Measurements from ENCODE around the gene SNX20.

The SNX20 gene

DNA sequence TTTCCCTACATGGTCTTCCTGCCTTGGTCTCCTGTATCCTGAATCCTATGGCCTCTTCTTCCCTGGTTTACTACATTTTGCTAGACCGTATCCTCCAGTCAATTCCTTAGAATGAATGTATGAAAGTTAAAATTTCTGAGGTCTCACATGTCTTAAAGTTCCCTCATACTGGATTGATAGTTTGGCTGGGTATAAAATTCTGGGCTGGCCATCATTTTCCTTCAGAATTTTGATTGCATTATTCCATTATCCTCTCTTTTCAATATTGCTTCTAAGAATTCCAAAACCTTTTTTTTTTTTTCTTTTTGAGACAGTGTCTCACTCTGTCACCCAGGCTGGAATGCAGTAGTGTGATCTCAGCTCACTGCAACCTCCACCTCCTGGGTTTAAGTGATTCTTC is 23.1 kb upstream of the SNX20 start:
- no peak for DNase-seq

DNA sequence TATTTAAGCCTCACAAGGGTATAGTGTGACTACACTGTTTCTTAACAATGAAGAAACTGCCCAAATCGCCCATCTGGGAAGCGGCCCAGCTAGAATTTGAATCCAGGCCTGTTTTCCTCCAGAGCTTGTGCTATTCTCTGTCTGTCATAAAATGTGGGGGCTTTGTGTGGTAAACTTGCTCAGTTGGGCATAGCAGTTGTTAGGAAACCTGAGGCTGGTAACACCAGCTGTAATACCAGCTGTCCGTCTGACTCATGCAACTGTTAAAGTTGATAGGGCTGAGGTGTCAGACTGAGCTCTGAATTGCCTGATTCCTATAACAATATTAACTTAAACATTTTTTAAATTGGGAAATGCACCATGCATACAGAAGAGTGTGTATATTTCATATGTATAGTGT is 21.6 kb upstream of the SNX20 start:
- no peak for DNase-seq

DNA sequence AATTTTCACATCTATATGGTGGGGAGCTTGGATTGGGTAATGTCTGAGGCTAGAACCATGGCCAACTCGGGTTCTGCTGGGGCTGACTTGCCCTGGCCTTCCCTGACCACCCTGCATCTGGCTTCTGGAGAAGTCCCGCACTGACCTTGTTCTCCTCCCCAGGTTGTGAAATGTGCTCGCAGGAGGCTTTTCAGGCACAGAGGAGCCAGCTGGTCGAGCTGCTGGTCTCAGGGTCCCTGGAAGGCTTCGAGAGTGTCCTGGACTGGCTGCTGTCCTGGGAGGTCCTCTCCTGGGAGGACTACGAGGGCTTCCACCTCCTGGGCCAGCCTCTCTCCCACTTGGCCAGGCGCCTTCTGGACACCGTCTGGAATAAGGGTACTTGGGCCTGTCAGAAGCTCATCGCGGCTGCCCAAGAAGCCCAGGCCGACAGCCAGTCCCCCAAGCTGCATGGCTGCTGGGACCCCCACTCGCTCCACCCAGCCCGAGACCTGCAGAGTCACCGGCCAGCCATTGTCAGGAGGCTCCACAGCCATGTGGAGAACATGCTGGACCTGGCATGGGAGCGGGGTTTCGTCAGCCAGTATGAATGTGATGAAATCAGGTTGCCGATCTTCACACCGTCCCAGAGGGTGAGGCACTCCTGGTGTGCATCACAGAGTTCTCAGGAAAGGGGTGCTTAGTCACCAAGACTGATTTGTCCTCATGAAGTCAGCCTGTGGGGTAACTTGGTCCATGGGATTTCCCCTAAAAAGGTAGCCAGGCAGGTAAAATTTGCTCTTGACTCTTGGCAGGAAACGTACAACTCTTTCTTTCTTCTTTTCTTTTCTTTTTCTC is 18.4 kb upstream of the SNX20 start:
- DNase-seq, result no peak

DNA sequence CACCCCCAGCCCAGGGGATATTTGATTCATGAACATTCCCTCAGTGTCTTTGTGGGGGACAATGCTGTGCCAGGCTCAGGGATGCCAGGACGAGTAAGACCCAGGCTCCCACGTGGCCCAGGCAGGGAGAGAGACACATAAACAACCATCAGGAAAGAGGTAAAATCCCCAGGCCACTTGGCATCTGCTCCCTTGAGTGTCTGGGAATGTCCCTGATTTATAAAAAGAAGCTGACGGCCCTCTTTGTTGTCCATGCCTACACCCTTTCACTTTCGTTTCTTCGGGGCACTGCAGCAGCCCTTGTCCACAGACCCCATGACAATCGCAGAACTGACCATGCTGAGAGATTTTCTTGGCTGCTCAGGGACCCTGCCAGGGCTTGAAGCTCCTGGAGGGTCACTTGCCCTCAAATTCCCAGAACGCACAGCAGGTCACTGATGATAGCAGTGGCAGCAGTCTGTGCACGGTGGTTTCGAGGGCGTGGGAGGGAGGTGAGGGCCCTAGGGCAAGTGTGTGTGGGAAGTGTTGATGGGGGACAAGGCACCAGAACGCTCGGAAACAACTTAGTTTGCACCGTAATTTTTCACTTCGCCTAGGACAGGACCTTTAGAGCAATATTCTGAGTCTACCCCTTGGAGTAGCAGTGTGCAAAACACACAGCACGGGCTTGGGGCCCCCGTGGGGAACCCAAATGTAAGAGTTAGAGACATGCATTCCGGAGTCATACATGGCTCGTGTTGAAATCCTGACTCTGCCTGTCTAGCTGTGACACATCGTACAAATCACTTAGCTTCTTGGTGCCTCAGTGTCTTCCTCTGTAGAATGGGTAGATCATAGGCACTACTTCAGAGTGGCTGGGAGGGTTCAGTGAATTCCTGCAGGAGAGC is 17.0 kb upstream of the SNX20 start:
- peak; percentile 9 for DNase-seq

DNA sequence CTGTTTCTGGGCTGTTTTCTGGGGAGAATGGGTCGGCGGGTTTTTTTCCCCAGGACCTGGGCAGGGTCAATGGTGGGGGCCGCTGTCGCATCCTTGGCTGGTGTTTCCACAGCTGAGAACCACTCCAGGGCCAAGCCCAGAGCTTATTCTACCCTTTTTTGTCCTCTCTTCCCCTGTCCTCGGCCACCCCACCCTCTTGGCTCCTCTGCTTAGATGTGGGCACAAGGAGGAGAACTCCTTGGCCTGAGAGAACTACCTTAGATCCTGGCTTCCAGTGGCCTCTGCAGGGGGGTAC is 16.3 kb upstream of the SNX20 start:
- no peak for DNase-seq

DNA sequence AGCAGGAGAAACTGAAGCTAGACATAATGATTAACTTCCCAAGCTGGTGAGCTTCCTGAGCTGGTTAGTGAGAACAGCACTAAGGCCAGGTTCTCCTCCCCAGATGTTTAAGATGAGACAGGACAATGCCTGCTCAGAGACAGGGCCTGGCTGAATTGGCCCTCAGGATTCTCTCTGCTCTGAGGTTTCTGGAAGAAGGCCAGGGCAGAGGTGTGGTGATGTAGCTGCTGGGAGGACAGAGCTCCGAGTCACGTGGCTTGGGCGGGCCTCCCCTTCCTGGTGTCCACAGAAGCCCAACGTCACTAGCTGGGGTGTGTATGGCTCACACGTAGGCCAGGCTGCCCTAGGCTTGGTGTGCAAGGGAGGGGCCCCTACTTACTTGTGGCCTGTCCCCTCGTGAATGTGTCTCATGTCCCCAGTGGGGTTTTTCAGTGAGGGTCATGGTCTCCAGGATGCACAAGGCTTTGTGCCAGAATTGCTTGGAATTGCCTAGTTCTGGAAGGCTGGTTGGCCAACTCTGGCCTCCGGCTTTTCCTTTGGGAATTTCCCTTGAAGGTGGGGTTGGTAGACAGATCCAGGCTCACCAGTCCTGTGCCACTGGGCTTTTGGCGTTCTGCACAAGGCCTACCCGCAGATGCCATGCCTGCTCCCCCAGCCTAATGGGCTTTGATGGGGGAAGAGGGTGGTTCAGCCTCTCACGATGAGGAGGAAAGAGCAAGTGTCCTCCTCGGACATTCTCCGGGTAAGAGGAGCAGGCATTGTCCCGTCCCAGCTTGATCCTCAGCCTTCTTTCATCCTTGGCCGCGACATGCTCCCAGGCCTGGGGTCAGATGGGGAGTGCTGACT is 15.7 kb upstream of the SNX20 start:
- DNase-seq, result peak; percentile 19

DNA sequence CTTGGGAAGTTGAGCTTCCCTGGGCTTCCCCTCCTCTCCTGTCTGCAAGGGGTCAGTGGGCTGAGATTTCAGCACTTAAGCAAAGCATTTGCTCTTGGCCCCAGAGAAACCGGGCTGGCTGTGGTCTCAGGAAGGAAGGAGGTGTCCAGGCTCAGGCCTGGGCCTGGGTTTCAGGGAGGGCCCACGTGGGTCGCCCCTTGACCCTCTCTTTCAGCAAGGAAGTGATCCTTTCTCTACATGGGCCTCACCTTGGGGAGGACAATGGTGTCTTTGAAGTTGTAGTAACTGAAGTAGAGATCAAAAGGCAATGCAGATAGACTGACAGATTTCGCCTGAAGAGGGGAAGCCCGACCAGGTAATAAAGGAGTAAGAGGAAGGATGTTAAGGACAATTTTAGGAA is 15.0 kb upstream of the SNX20 start:
- DNase-seq, result no peak

DNA sequence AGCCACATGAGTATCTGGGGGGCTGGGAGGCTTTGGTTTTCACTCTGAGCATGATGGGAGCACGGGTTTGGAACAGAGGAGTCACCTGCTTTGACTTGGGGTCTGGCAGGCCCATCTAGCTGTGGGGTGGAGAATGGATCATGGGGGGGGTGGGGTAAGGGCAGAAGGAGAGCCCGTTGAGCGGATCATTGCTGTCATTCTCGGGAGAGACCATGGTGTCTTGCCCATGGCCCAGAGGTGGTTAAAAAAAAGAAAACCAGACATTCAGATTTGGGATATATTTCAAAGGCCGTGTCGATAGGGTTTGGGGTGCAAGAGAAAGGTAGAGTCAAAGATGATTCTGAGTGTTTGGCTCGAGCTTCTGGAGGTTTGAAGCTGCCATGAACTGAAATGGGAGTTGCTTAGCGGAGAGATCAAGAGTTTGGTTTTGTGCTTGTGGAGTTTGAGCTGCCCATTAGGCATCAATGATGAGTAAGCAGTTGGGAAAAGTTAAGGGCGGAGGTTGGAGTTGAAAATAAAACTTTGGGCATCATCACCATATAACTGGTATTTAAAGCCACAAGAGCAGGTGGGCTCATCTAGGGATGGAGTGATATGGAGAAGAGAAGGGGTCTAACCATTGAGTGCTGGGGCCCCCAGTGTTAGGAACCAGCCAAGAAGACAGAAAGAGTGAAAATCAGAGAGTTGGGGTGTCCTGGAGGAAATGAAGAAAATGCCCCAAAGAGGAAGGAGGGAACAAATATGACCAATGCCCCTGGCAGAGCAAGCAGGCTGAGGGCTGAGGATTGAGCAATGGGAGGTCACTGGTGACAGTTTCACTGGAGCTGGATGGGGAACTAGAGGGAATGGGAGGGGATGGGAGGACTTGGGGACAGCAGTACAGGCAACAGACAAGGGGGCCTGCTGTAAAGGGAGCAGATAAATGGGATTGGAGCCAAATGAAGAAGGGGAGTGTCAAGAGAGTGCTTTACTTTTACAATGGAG is 14.2 kb upstream of the SNX20 start:
- no peak for DNase-seq

DNA sequence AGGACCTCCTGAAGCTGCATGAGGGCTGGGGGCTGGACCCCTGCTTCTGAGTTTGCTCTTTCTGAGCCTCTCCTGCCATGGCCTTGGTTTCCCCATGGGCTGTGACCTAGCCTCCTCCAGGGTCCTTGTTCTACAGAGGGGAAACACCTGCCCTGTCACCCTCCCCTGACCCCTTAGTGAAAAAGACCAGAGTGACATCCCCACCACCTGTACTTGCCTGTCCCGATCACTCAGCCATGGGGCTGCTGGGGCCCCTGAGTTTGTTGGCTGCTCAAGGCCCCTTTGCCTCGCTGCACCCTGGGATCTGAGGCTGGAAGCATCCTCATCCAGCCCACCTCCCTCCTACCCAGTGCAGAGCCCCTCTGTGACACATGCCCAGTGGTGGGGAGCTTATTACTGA is 13.1 kb upstream of the SNX20 start:
- DNase-seq, result no peak

DNA sequence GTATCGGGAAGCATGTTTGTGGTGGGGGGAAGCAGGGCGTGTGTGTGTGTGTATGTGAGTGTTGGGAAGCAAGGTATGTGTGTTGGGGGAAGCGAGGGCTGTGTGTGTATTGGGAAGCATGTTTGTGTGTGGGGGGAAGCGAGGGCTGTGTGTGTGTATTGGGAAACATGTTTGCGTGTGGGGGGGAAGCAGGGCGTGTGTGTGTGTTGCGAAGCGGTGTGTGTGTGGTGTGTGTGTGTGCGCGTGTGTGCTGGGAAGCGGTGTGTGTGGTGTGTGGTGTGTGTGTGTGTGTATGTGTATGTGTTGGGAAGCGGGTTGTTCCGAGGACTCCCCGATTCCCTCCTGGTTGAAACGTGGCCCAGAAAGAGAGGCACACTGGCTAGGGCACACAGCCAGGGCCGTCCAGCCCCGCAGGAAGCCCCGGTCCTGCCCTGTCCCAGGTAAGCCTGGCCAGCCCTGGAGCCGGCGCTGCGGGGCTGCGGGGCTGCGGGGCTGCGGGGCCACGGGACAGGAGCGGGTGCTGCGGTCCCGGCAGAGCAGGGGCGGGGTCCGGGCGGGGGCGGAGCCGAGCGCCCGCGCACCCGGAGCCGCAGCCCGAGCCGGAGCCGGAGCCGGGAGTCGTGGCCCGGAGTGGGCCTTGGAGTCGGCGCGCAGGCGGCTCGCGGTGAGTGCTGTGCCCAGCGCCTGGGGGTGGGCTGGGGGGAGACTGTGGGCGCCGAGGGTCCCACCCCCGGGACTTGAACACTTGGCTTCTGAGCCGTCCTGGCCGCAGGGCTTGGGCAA is 12.1 kb upstream of the SNX20 start, which contains the start of gene NOD2:
NOD2 (plus strand) TSS at position 608 of the 783 bp plus-strand sequence. CDS start 5,890 bp downstream, outside the sequence.
- no peak for DNase-seq

DNA sequence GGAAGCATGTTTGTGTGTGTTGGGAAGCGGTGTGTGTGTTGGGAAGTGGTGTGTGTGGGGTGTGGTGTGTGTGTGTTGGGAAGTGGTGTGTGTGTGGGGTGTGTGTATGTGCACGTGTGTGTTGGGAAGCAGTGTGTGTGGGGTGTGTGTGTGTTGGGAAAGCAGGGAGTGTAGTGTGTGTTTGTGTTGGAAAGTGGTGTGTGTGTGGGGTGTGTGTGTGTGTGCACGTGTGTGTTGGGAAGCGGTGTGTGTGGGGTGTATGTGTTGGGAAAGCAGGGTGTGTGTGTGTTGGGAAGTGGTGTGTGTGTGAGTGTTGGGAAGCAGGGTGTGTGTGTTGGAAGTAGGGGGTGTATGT is 11.5 kb upstream of the SNX20 start:
- DNase-seq, result no peak

DNA sequence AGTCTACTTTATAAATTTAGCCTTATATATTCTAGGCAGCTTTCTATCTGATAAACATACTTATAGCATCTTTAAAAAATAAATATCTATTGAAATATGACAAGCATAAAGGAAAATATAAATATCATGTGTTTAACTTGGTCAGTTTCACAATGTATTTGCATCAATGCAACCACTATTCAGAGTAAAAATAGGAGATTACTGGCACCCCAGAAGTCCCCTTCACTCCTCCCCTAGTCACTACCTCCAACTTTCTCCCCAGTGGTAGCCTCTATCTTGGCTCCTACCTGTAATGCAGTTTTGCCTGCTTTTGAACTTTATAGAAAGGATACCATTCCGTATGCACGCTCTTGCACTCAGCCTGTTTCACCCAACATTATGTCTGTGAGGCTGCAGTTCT is 9.1 kb upstream of the SNX20 start:
- DNase-seq, result no peak

DNA sequence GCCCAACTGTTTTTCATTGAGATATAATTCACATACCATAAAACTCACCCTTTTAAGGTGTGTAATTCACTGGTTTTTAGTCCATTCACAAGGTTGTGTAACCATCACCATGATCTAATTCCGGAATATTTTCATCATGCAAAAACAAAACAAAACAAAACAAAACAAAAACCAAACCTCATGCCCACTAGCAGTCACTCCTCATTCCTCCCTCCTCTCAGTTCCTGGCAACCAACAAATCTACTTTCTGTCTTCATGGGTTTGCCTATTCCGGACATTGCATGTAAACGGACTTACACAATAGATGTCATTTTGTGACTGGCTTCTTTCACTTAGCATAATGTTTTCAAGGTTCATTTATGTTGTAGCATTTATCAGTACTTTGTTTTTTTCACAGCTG is 7.8 kb upstream of the SNX20 start:
- no peak for DNase-seq

DNA sequence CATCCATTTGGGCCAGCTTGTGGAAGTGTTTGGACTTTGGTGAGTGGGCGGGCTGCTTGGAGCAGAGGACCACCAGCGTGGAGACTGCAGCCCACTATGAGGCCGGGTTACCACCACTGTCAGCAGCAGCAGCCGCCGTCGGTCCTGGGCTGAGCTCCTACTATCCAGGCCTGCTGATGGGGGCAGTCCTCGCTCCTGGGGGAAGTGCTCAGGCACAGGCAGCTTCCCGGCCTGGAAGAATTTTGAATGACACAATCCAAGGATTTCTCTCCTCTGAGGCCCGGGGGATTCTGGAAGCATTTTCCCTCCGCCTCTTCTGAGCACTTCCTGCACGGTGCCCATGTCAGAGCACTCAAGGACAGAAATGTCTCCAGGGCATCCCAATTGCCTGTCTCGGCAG is 7.0 kb upstream of the SNX20 start:
- no peak for DNase-seq

DNA sequence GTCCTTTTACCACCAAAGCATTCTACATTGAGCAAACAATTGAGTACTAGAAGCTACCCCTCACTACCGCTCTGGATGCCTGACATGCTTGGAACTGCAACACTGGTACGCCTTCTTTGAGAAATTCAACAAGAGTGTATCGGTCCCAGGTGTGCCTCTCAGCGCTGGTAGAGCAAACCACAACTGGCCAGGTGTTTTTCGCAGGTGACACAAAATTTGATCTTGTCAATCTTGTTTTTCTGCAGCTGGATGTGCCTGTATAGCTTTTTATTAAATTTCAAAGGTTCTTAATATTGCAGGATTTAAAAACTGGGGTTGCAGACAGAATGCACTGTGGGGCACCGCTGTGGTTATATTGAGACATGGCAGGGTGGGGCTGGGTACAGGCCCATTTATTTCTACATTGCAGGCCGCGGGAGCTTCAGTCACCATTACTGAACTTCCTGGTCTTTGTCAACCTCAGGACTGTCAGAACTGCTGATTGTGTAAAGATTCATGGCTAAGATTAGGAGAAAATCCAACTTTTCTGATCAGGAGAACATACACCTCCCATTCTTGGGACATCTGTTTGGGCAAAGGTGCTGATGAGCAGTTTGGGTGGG is 4.5 kb upstream of the SNX20 start:
- no peak for DNase-seq

DNA sequence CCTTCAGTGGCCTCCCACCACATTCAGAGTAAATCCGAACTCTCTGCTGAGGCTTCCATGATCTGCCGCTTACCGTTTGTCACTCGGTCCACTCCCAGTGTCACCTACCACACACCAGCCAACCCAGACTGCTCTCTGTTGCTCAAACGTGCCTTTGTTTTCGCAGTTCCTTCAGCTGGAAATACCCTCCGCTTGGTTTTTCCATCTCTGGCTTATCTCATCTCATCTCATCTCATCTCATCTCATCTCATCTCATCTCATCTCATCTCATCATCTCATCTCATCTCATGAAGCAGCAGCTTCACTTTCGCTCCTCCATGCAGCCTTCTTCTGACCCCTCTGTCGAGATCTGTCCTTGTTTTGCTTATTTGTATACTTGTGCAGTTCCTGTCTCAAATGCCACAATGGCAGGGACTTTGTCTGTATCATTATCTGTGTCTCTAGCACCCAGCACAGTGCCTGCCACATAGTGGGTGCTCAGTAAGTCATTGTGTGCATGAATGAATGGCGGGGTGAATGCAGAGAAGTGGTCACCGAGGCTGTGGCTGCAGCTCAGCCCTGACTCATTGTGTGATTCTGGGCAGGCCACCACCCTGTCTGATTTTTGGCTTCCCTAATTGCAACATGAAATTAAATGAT is 3.8 kb upstream of the SNX20 start:
- no peak for DNase-seq

DNA sequence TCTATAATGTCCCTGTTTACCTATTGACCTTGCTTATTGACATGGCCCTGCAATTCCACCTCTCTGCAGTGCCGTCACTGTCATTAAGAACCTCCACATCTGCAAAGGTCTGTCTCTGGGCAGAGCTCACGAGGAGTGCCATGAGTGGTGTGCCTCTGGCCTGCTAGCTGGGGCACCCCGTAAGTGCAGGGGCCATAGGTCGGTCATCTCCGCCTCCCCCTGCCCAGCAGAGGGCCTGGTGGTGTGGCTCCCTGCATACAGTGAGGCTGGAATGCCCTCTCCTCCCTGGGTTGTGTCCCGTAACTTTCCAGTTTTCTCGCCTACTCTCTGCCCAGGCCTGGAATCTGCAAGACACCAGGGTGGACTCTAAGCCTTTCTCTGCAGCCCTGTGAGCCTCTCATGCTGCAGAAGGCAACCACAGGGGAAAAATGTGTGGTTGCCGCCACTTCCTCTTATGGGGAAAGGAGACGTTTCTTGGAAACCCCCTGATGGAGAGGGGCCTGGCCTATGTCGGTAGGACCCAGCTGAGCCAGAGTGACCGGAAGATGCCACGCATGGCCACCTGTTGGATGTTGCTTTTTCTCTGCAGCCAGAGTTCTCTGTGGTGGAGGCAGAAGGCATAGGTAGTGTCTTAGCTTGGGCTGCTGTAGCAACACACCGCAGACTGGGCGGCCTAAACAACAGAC is 2.7 kb upstream of the SNX20 start:
- no peak for DNase-seq

DNA sequence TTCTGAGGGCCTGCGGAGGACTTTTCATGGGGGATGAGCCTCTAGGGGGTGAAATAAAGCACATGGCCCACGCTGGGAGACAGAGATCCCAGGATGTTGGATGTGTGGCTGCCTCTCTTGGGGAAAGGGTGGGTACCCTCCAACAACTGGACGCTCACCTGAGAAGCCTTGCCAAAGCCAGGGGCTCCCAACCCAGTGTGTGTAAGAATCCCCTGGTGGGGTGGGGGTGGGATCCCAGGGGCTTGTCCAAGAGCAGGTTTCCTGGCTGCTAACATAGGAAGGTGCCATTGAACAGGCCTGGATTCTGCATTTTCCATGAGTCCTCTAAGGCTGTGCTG is 587 bp downstream of the SNX20 start:
- DNase-seq, result no peak

Measured in fibroblast of skin of back (primary cell).